ENCODE measurements around the gene MAL. TPM values are rescaled to one million over a fixed set of nuclear protein-coding genes. Genes with fewer than 3 reads are reported as not detected.

The MAL gene
- total RNA-seq, 1 experiment from 2014 or later = 0.22 TPM

DNA sequence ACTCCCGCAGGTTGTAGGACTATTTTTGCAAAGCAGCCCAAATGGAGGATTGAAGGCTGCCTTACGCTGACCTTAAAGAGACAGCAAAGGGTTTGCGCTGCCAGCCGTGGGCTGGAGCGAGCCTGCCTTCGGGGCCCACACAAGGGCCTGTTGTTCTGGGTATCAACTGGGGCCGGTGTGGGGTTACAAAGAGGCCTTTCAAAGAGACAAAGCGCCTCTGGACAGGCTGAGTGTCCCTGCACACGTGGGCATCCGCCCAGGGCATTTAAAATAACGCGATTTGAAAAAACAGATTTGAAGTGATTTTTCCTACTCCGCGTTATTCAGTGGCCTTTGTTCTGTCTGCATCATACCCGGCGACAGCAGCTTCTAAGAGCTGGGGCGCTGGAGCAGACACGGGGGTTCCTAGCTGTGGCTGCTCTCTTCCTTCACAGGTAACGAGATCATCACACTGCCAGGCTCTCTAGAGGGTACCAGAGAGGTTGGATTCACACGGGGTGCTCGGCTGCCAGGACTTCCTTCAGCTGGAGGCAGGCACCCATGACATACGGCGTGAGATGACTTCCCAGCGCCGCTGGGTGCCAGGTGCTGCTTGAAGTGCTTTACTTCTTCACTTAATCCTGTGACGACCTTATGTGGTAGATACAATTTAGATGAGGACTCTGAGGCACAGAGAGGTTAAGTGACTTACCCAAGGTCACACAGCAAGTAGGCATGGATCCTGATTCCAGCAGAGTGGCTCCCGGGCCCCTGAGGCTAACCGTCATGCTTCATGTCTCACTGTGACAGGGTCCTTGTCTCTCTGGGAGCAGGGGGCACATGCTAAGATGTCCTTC, 32.2 kb downstream of the MAL start (continued):
- TF ChIP-seq JAZF1 (CRISPR knock-in tag; IDR thresholded peaks at IDR 0.05) (no peak), MYBL2 (CRISPR knock-in tag; IDR thresholded peaks at IDR 0.05) (no peak), TP53 (CRISPR knock-in tag; IDR thresholded peaks at IDR 0.05) (no peak), GTF2I (CRISPR knock-in tag; conservative IDR thresholded peaks at IDR 0.05) (no peak), ZNF232 (CRISPR knock-in tag; IDR thresholded peaks at IDR 0.05) (no peak), PRRX2 (CRISPR knock-in tag; IDR thresholded peaks at IDR 0.05) (no peak), NFATC4 (CRISPR knock-in tag; IDR thresholded peaks at IDR 0.05) (no peak), NFE2L1 (CRISPR knock-in tag; IDR thresholded peaks at IDR 0.05) (no peak), CREB1 (CRISPR knock-in tag; IDR thresholded peaks at IDR 0.05) (no peak)
- TF ChIP-seq, protein P1, sequence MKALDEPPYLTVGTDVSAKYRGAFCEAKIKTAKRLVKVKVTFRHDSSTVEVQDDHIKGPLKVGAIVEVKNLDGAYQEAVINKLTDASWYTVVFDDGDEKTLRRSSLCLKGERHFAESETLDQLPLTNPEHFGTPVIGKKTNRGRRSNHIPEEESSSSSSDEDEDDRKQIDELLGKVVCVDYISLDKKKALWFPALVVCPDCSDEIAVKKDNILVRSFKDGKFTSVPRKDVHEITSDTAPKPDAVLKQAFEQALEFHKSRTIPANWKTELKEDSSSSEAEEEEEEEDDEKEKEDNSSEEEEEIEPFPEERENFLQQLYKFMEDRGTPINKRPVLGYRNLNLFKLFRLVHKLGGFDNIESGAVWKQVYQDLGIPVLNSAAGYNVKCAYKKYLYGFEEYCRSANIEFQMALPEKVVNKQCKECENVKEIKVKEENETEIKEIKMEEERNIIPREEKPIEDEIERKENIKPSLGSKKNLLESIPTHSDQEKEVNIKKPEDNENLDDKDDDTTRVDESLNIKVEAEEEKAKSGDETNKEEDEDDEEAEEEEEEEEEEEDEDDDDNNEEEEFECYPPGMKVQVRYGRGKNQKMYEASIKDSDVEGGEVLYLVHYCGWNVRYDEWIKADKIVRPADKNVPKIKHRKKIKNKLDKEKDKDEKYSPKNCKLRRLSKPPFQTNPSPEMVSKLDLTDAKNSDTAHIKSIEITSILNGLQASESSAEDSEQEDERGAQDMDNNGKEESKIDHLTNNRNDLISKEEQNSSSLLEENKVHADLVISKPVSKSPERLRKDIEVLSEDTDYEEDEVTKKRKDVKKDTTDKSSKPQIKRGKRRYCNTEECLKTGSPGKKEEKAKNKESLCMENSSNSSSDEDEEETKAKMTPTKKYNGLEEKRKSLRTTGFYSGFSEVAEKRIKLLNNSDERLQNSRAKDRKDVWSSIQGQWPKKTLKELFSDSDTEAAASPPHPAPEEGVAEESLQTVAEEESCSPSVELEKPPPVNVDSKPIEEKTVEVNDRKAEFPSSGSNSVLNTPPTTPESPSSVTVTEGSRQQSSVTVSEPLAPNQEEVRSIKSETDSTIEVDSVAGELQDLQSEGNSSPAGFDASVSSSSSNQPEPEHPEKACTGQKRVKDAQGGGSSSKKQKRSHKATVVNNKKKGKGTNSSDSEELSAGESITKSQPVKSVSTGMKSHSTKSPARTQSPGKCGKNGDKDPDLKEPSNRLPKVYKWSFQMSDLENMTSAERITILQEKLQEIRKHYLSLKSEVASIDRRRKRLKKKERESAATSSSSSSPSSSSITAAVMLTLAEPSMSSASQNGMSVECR (CRISPR knock-in tag; IDR thresholded peaks at IDR 0.05; ENCODE audit: borderline replicate concordance) = no peak
- TF ChIP-seq, protein P2, sequence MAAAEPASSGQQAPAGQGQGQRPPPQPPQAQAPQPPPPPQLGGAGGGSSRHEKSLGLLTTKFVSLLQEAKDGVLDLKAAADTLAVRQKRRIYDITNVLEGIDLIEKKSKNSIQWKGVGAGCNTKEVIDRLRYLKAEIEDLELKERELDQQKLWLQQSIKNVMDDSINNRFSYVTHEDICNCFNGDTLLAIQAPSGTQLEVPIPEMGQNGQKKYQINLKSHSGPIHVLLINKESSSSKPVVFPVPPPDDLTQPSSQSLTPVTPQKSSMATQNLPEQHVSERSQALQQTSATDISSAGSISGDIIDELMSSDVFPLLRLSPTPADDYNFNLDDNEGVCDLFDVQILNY (CRISPR knock-in tag; IDR thresholded peaks at IDR 0.05) = no peak

DNA sequence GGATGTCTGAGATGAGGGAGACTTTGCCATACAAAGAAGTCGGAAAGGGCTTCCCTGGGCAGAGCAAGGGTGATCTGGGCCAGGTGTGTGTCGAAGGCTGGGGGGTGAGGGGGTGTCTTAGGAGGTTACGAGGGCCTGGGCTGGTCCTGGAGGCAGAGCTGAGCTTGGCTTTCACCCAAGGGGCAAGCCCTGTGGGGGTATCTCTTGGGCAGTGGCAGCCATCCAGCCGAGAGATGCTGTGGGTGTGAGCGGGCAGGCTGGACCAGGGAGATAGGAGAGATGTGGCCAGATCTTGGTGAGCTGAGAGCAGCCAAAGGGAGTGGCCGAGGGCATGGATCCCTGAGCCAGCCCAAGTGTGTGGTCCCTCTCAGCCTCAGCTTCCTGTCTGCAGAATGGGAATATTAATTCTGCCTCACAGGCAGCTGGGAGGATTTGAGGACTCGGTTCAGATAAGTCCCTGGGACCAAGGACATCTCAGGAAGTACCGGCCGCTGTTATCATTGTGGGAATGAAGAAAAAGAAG, 33.0 kb downstream of the MAL start:
- H3K27me3 Mint-ChIP-seq (ENCODE audit: low read depth) = no peaks in the 10 kb centered on the region; the same call in 1 of the 2 replicates
- DNase-seq (ENCODE audit: low spot score) (no peak), ATAC-seq (no peak)
- POLR2A ChIA-PET = no interaction called here
- TF ChIP-seq PRRX2 (CRISPR knock-in tag; IDR thresholded peaks at IDR 0.05) = no peak
- TF ChIP-seq, protein P3, sequence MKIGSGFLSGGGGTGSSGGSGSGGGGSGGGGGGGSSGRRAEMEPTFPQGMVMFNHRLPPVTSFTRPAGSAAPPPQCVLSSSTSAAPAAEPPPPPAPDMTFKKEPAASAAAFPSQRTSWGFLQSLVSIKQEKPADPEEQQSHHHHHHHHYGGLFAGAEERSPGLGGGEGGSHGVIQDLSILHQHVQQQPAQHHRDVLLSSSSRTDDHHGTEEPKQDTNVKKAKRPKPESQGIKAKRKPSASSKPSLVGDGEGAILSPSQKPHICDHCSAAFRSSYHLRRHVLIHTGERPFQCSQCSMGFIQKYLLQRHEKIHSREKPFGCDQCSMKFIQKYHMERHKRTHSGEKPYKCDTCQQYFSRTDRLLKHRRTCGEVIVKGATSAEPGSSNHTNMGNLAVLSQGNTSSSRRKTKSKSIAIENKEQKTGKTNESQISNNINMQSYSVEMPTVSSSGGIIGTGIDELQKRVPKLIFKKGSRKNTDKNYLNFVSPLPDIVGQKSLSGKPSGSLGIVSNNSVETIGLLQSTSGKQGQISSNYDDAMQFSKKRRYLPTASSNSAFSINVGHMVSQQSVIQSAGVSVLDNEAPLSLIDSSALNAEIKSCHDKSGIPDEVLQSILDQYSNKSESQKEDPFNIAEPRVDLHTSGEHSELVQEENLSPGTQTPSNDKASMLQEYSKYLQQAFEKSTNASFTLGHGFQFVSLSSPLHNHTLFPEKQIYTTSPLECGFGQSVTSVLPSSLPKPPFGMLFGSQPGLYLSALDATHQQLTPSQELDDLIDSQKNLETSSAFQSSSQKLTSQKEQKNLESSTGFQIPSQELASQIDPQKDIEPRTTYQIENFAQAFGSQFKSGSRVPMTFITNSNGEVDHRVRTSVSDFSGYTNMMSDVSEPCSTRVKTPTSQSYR (CRISPR knock-in tag; IDR thresholded peaks at IDR 0.05) = no peak
- TF ChIP-seq NR3C1 (CRISPR knock-in tag; conservative IDR thresholded peaks at IDR 0.05; ENCODE audit: low read depth) = no peak
- no peak for TF ChIP-seq NR1H2 (CRISPR knock-in tag; IDR thresholded peaks at IDR 0.05)
- no peak for TF ChIP-seq ZNF219 (CRISPR knock-in tag; IDR thresholded peaks at IDR 0.05; ENCODE audit: borderline replicate concordance)
- TF ChIP-seq GRHL2 (CRISPR knock-in tag; IDR thresholded peaks at IDR 0.05; ENCODE audit: insufficient replicate concordance, severe bottlenecking) = no peak
- TF ChIP-seq ETV6 (CRISPR knock-in tag; IDR thresholded peaks at IDR 0.05) = no peak
- H3K36me3 Mint-ChIP-seq = no peaks in the 10 kb centered on the region
- H3K4me1 Mint-ChIP-seq = peaks cover 15% of the 10 kb centered on the region
- no peak overlapping the region for H3K27ac Mint-ChIP-seq
- no peaks in the 10 kb centered on the region for H3K9me3 Mint-ChIP-seq
- H3K4me3 Mint-ChIP-seq = no peak overlapping the region
- CTCF ChIA-PET = interaction anchor here (0.8 to 3.0 kb wide), 3 partner anchors 14 to 36 kb away, joined by 3 to 12 read pairs (median 3); no protein-coding TSS in a partner anchor
